Activated CD4-positive, alpha-beta memory T cell treated with anti-CD3 and anti-CD28 coated beads, Interleukin-2, amount 10 ng/mL, durations not matched to agents 7 days and 5 days (primary cell): ENCODE results near the gene COA8. TPM values are rescaled to one million over a fixed set of nuclear protein-coding genes. Genes with fewer than 3 reads are reported as not detected.
A peak's percentile ranks its signal among the peaks of the same experiment; 100 is the strongest.

Experiments used
- CTCF ChIA-PET: fragments of 350-600 bp; sonication (Branson Sonifier 250); formaldehyde crosslinking; loops from one replicate; lab custom pipeline; 2021; ENCODE audit warnings: antibody characterized with exemption, inconsistent platforms; lab: Charles Lee
- POLR2A ChIA-PET: fragments of 350-600 bp; sonication (Branson Sonifier 250); formaldehyde crosslinking; loops from one replicate; lab custom pipeline; 2021; ENCODE audit warnings: antibody characterized with exemption; lab: Charles Lee
- DNase-seq: peaks from one replicate; pipeline ENCODE4 v3.0.0-alpha.2; 2020
- H3K27ac Mint-ChIP-seq: one replicate; pipeline ENCODE4 v1.8.0; 2021; ENCODE audit warnings: mild to moderate bottlenecking, mixed read lengths
- H3K27me3 Mint-ChIP-seq: one replicate; pipeline ENCODE4 v1.8.0; 2021; ENCODE audit warnings: mixed read lengths
- H3K36me3 Mint-ChIP-seq: one replicate; pipeline ENCODE4 v1.8.0; 2021; ENCODE audit warnings: low read depth, mixed read lengths
- H3K4me1 Mint-ChIP-seq: one replicate; pipeline ENCODE4 v1.8.0; 2021; ENCODE audit warnings: mixed read lengths
- H3K4me3 Mint-ChIP-seq: one replicate; pipeline ENCODE4 v1.8.0; 2021; ENCODE audit warnings: mild to moderate bottlenecking, mixed read lengths
- H3K9me3 Mint-ChIP-seq: one replicate; pipeline ENCODE4 v1.8.0; 2021; ENCODE audit warnings: mixed read lengths
- total RNA-seq, 2 experiments: library from RNA; stranded (reverse); gene quantifications; one replicate each; pipeline ENCODE4 v1.2.3, GENCODE V29; 2021

COA8 gene, protein sequence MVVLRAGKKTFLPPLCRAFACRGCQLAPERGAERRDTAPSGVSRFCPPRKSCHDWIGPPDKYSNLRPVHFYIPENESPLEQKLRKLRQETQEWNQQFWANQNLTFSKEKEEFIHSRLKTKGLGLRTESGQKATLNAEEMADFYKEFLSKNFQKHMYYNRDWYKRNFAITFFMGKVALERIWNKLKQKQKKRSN
- 10 to 100 TPM; 27.5 to 31.0 TPM for total RNA-seq

GRCh38 chr14:103562429-103563225, at the start of gene COA8, which contains the start of gene BAG5:
COA8 (plus strand) TSS chr14:103562960; CDS start chr14:103563002, 42 bp downstream.
BAG5 (minus strand) TSS chr14:103562657; CDS start chr14:103561164, 1,493 bp downstream.
- no peaks in the 10 kb centered on the region for H3K9me3 Mint-ChIP-seq
- no peaks in the 10 kb centered on the region for H3K27me3 Mint-ChIP-seq
- POLR2A ChIA-PET: interaction anchor here (0.6 to 3.7 kb wide), 14 partner anchors 10 to 1190 kb away, joined by 3 to 50 read pairs (median 4); partner anchors contain the start of genes EIF5, KLC1, MARK3 and TRMT61A
- CTCF ChIA-PET: interaction anchor here (0.6 to 2.0 kb wide), 8 partner anchors 9 to 348 kb away, joined by 3 to 10 read pairs (median 4); partner anchors contain the start of gene TRMT61A
- peak within 1 kb of the TSS; percentile 85 for H3K27ac Mint-ChIP-seq
- peaks cover 40% of the 10 kb centered on the region for H3K36me3 Mint-ChIP-seq
- peak within 1 kb of the TSS; percentile 95 for H3K4me3 Mint-ChIP-seq
- peaks cover 68% of the 10 kb centered on the region for H3K4me1 Mint-ChIP-seq
- DNase-seq: peak; percentile 88

- no peak overlapping the region for H3K4me3 Mint-ChIP-seq
- H3K9me3 Mint-ChIP-seq: no peaks in the 10 kb centered on the region
- H3K27ac Mint-ChIP-seq: no peak overlapping the region
- ChIA-PET CTCF (interaction anchor here (0.7 kb wide), 1 partner anchor 167 kb away, joined by 4 read pairs; no protein-coding TSS in a partner anchor), POLR2A (no interaction called here)
- no peak for DNase-seq
- H3K27me3 Mint-ChIP-seq: no peaks in the 10 kb centered on the region
- peaks cover 2% of the 10 kb centered on the region for H3K36me3 Mint-ChIP-seq
- H3K4me1 Mint-ChIP-seq: peaks cover 9% of the 10 kb centered on the region
Observed at GRCh38 chr14:103514596-103515421, 48.0 kb upstream of the COA8 start.

DNA sequence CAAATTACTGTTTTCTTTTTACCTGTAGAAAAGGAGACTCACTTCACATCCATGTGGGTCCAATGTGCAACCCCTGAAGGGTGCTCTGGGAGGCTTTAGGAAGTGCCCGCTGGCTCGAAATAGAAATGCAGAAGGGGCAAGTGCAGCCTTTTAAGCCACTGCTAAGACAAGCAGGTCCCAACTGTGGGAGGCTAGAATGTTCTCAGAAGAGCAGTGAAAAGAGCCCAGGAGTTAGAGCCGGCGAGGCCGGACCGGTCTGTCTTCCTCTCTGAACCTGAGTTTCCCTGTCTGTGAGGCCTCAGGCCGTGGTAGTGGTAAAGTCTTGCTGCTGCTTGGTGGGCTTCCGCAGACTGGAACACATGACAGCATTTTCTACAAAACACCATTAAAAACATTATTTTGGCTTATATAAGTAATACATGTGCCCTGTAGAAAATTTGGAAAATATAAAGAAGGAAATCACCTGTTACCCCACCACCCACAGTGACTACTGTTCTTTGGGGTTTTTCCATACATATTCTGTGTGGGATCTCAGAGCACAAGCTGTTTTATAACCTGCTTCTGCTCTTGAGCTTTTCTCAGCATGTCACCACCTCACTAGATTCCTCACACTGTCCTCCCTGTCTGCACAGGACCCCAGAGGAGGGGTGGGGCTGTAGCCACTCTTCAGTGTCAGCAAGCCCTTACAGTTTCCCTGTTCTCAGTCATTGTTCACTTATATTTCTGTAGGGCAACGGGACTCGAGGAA, 46.2 kb upstream of the COA8 start:
- Mint-ChIP-seq H3K27me3 (peaks cover 1% of the 10 kb centered on the region), H3K27ac (no peak overlapping the region), H3K4me1 (peaks cover 9% of the 10 kb centered on the region), H3K9me3 (no peaks in the 10 kb centered on the region), H3K36me3 (no peaks in the 10 kb centered on the region), H3K4me3 (no peak overlapping the region)
- POLR2A ChIA-PET: no interaction called here
- DNase-seq: no peak
- CTCF ChIA-PET: interaction anchor here (4.2 kb wide), 1 partner anchor 30 kb away, joined by 25 read pairs; no protein-coding TSS in a partner anchor

- peaks cover 9% of the 10 kb centered on the region for H3K4me1 Mint-ChIP-seq
- CTCF ChIA-PET: interaction anchor here (1.1 to 4.2 kb wide), 2 partner anchors 9 to 30 kb away, joined by 3 to 25 read pairs; no protein-coding TSS in a partner anchor
- H3K27ac Mint-ChIP-seq: no peak overlapping the region
- DNase-seq: no peak
- no peaks in the 10 kb centered on the region for H3K36me3 Mint-ChIP-seq
- H3K9me3 Mint-ChIP-seq: no peaks in the 10 kb centered on the region
- H3K27me3 Mint-ChIP-seq: peaks cover 1% of the 10 kb centered on the region
- no peak overlapping the region for H3K4me3 Mint-ChIP-seq
- POLR2A ChIA-PET: no interaction called here
Observed at GRCh38 chr14:103517174-103517566, 45.6 kb upstream of the COA8 start.

- CTCF ChIA-PET: interaction anchor here (0.5 to 4.2 kb wide), 9 partner anchors 9 to 241 kb away, joined by 3 to 25 read pairs (median 5); partner anchors contain the start of genes BAG5 and TRMT61A
- POLR2A ChIA-PET: interaction anchor here (1.0 to 3.2 kb wide), 2 partner anchors 10 to 12 kb away, joined by 4 to 14 read pairs; partner anchors contain the start of gene TRMT61A
- Mint-ChIP-seq H3K4me1 (peaks cover 9% of the 10 kb centered on the region), H3K27me3 (peaks cover 5% of the 10 kb centered on the region), H3K36me3 (no peaks in the 10 kb centered on the region), H3K4me3 (no peak overlapping the region), H3K9me3 (no peaks in the 10 kb centered on the region), H3K27ac (no peak overlapping the region)
- no peak for DNase-seq
Observed at GRCh38 chr14:103517721-103518421, 44.9 kb upstream of the COA8 start.

DNA sequence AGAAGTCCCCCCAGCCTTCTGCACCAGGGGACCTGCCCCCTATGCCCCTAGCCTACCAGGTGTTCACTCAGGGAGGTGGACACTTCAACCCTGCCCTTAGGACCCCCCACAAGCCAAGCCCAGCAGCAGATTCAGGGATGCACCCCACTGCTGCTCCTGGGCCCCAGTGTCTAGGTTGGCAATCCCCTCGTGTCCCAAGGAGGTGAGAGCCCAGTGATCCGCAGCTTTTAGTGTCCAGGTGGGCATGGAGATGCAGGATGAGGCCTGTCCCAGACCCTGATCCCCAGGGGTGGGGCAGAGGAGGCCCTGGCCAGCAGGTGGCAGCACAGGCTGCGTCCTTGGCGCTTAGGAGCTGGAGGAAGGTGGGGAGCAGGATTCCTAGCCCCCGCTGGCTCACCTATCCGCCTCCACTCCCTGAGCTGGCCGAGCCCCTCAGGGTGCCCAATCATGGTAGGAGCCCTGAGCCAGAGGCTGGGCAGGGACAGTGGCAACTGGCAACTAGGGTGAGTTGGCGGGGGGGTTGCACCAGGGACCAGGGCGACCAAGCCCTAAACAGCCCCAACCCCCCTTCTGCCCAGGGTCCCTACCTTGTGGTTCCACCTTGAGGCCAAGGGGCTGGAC, 44.2 kb upstream of the COA8 start:
- H3K27ac Mint-ChIP-seq: no peak overlapping the region
- POLR2A ChIA-PET: interaction anchor here (0.9 to 3.2 kb wide), 3 partner anchors 10 to 27 kb away, joined by 3 to 14 read pairs (median 4); partner anchors contain the start of gene TRMT61A
- CTCF ChIA-PET: interaction anchor here (0.5 to 4.2 kb wide), 12 partner anchors 10 to 242 kb away, joined by 3 to 25 read pairs (median 5); partner anchors contain the start of genes BAG5, TRMT61A, XRCC3 and ZFYVE21
- no peaks in the 10 kb centered on the region for H3K9me3 Mint-ChIP-seq
- peaks cover 10% of the 10 kb centered on the region for H3K27me3 Mint-ChIP-seq
- peak; percentile 64 for DNase-seq
- peaks cover 9% of the 10 kb centered on the region for H3K4me1 Mint-ChIP-seq
- H3K36me3 Mint-ChIP-seq: no peaks in the 10 kb centered on the region
- no peak overlapping the region for H3K4me3 Mint-ChIP-seq

DNA sequence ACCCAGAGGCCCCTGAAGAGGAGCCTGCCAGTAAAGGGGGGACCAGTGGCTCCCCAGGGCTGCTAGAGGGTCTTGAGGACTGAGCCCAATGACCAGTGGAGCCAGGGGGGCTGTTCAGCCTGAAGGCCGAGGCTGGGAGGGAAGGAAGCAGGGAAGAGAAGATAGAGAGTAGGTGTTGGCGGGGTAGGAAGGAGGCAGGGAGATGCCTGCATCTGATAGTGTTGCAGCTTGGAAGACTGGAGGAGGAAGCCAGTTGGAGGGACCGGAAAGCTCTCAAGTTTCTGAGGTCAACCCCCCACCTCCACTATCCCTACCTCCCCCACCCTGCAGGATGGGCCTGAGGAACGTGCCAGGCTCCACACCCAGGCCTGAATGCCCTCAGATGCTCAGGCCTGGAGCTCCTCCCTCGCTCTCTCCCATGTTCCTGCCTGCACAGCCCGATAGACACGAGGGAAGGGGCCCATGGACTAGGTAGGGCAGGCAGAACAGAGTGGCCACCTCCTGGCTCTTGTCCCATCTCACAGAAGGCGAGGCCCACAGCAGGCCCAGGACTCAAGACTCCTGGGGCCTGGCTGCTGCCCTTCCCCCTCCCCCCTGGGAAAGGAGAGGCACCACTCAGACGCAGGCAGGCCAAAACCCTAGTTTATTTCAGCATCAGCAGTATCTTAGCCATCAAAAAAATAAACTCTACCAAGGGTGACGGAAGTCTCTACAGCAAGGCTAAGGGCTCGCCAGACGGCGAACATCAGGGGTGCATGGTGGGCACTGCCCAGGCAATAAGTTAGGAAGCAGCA, 43.5 kb upstream of the COA8 start:
- ChIA-PET POLR2A (interaction anchor here (0.9 to 3.2 kb wide), 3 partner anchors 11 to 26 kb away, joined by 3 to 14 read pairs (median 4); partner anchors contain the start of gene TRMT61A), CTCF (interaction anchor here (0.7 to 4.2 kb wide), 10 partner anchors 11 to 196 kb away, joined by 3 to 25 read pairs (median 6); partner anchors contain the start of genes BAG5, TRMT61A, XRCC3 and ZFYVE21)
- Mint-ChIP-seq H3K27me3 (peaks cover 17% of the 10 kb centered on the region), H3K36me3 (no peaks in the 10 kb centered on the region), H3K27ac (no peak overlapping the region), H3K4me1 (peaks cover 9% of the 10 kb centered on the region), H3K4me3 (peak overlapping the region; percentile 24), H3K9me3 (no peaks in the 10 kb centered on the region)
- DNase-seq: no peak

GRCh38 chr14:103519837-103520212, 42.9 kb upstream of the COA8 start:
- CTCF ChIA-PET: interaction anchor here (1.8 to 4.2 kb wide), 4 partner anchors 14 to 37 kb away, joined by 6 to 25 read pairs (median 8); no protein-coding TSS in a partner anchor
- DNase-seq: no peak
- peak overlapping the region; percentile 39 for H3K4me3 Mint-ChIP-seq
- H3K27ac Mint-ChIP-seq: no peak overlapping the region
- peaks cover 9% of the 10 kb centered on the region for H3K4me1 Mint-ChIP-seq
- H3K9me3 Mint-ChIP-seq: no peaks in the 10 kb centered on the region
- peaks cover 23% of the 10 kb centered on the region for H3K27me3 Mint-ChIP-seq
- H3K36me3 Mint-ChIP-seq: no peaks in the 10 kb centered on the region
- POLR2A ChIA-PET: interaction anchor here (3.2 kb wide), 1 partner anchor 10 kb away, joined by 14 read pairs; the partner anchor contains the start of gene TRMT61A

DNA sequence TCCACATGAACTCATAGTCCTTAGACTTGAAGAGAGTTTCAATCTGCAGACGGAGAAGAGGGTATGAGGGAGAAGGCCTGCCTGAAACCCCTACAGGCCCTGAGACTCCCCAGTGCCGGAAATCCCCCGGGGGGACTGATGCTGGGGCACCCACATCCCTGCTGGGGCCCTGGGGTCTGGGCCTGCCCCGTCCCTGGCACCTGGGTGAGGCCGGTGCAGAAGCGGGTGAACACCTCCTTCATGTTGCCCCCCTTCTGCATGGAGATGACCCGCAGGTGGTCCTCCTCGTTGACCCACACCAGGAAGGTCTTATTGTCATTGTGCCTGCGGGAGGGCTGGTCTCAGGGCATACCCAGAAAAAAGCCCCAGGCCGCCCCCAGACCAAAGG, 42.5 kb upstream of the COA8 start:
- H3K4me3 Mint-ChIP-seq: peak overlapping the region; percentile 39
- DNase-seq: no peak
- ChIA-PET CTCF (interaction anchor here (1.0 to 4.2 kb wide), 6 partner anchors 10 to 78 kb away, joined by 3 to 25 read pairs (median 6); no protein-coding TSS in a partner anchor), POLR2A (interaction anchor here (0.8 to 3.2 kb wide), 3 partner anchors 10 to 106 kb away, joined by 3 to 14 read pairs (median 3); partner anchors contain the start of gene TRMT61A)
- H3K27ac Mint-ChIP-seq: no peak overlapping the region
- no peaks in the 10 kb centered on the region for H3K9me3 Mint-ChIP-seq
- H3K36me3 Mint-ChIP-seq: no peaks in the 10 kb centered on the region
- peaks cover 9% of the 10 kb centered on the region for H3K4me1 Mint-ChIP-seq
- peaks cover 27% of the 10 kb centered on the region for H3K27me3 Mint-ChIP-seq
